Astrocyte (in vitro differentiated cells and primary cell): ENCODE data around the gene CACNA1D. TPM values are rescaled to one million over a fixed set of nuclear protein-coding genes. Genes with fewer than 3 reads are reported as not detected.

Experiments used
- DNase-seq: peaks from one replicate; pipeline ENCODE4 v3.0.0-alpha.2; 2010; ENCODE audit warnings: low read depth
- FAIRE-seq: peaks from 2 replicates; lab custom pipeline; 2011; peaks lifted over from hg19 to GRCh38; lab: Jason Lieb, UNC
- H2AFZ ChIP-seq: 2 replicates; pipeline ENCODE4 v1.6.0; 2012; ENCODE audit warnings: low read depth, low read length, inconsistent platforms
- H3K27ac ChIP-seq: 2 replicates; pipeline ENCODE4 v1.5.1; 2011; ENCODE audit warnings: low read depth, low read length, inconsistent platforms
- H3K27me3 ChIP-seq: 2 replicates; pipeline ENCODE4 v1.6.0; 2011; ENCODE audit warnings: low read length, inconsistent platforms; ENCODE audit not compliant: insufficient read depth
- H3K36me3 ChIP-seq: 2 replicates; pipeline ENCODE4 v1.5.1; 2011; ENCODE audit warnings: low read length, inconsistent platforms; ENCODE audit not compliant: insufficient read depth
- H3K4me1 ChIP-seq: 2 replicates; pipeline ENCODE4 v1.5.1; 2011; ENCODE audit warnings: low read length, inconsistent platforms; ENCODE audit not compliant: insufficient read depth
- H3K4me2 ChIP-seq: 2 replicates; pipeline ENCODE4 v1.6.0; 2012; ENCODE audit warnings: low read length, inconsistent platforms
- H3K4me3 ChIP-seq: 2 replicates; pipeline ENCODE4 v1.5.1; 2011; ENCODE audit warnings: low read depth, mild to moderate bottlenecking, low read length, inconsistent platforms; ENCODE audit not compliant: insufficient read depth
- H3K79me2 ChIP-seq: 2 replicates; pipeline ENCODE4 v1.6.0; 2012; ENCODE audit warnings: mild to moderate bottlenecking, low read length, inconsistent platforms; ENCODE audit not compliant: insufficient read depth
- H3K9ac ChIP-seq: 2 replicates; pipeline ENCODE4 v1.6.0; 2012; ENCODE audit warnings: mild to moderate bottlenecking, low read length, inconsistent platforms
- H3K9me3 ChIP-seq: 2 replicates; pipeline ENCODE4 v1.5.1; 2012; ENCODE audit warnings: low read depth, mild to moderate bottlenecking, low read length, inconsistent platforms; ENCODE audit not compliant: insufficient read depth
- H4K20me1 ChIP-seq: 2 replicates; pipeline ENCODE4 v1.6.0; 2012; ENCODE audit warnings: low read length, inconsistent platforms; ENCODE audit not compliant: insufficient read depth
- H3K27ac Mint-ChIP-seq: one replicate; pipeline ENCODE4 v1.8.0; 2021; ENCODE audit warnings: mild to moderate bottlenecking, mixed read lengths; ENCODE audit not compliant: unreplicated experiment
- H3K27me3 Mint-ChIP-seq: one replicate; pipeline ENCODE4 v1.8.0; 2021; ENCODE audit warnings: low read depth, mixed read lengths; ENCODE audit not compliant: unreplicated experiment
- H3K36me3 Mint-ChIP-seq: one replicate; pipeline ENCODE4 v1.8.0; 2021; ENCODE audit warnings: low read depth, mixed read lengths; ENCODE audit not compliant: unreplicated experiment
- H3K4me1 Mint-ChIP-seq: one replicate; pipeline ENCODE4 v1.8.0; 2021; ENCODE audit warnings: low read depth, mixed read lengths; ENCODE audit not compliant: unreplicated experiment
- H3K4me3 Mint-ChIP-seq: one replicate; pipeline ENCODE4 v1.8.0; 2021; ENCODE audit warnings: mild to moderate bottlenecking, moderate library complexity, mixed read lengths; ENCODE audit not compliant: unreplicated experiment
- H3K9me3 Mint-ChIP-seq: one replicate; pipeline ENCODE4 v1.8.0; 2021; ENCODE audit warnings: mild to moderate bottlenecking, mixed read lengths; ENCODE audit not compliant: unreplicated experiment
- CTCF ChIP-seq: IDR thresholded peaks from 2 replicates; pipeline ENCODE4 v1.5.1; 2011; ENCODE audit warnings: low read depth, mild to moderate bottlenecking, inconsistent platforms, low read length, moderate library complexity; ENCODE audit not compliant: insufficient read depth
- EZH2 ChIP-seq: IDR thresholded peaks from 2 replicates; pipeline ENCODE4 v1.6.1; 2012; ENCODE audit warnings: mild to moderate bottlenecking, low read length, inconsistent platforms; ENCODE audit not compliant: insufficient read depth
- total RNA-seq: library from RNA; stranded (reverse); gene quantifications from 2 replicates; pipeline ENCODE4 v1.2.1, GENCODE V29; 2021

Gene CACNA1D
- total RNA-seq, 1 donor from 2014 or later = 0.41 TPM

DNA sequence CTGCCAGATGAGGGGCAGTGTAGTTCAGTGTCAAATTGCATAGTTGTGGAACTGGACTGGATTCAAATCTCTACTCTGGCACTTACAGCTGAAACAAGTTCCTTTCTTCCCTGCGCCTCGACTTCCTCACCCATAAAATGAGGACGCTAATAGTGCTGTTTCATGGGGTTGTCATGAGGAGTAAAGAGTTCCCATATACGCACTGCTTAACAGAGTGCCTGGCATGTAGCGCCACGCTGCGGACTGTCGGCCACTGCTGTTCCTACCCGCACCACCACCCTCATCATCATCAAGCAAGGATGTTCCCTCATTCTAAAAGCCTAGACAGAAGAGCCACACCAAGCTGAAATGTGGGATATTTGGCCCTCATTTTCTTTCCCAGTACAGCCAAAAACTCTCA, 259.9 kb downstream of the CACNA1D start:
- H3K4me1 ChIP-seq = no peaks in the 10 kb centered on the region
- no peak overlapping the region for H3K4me2 ChIP-seq
- H3K27ac ChIP-seq = no peak overlapping the region
- H3K9me3 ChIP-seq = no peaks in the 10 kb centered on the region
- H3K9ac ChIP-seq = no peak overlapping the region
- no peaks in the 10 kb centered on the region for H3K27me3 ChIP-seq
- H3K27me3 Mint-ChIP-seq = peaks cover 47% of the 10 kb centered on the region
- H3K4me3 ChIP-seq = no peak overlapping the region
- no peaks in the 10 kb centered on the region for H4K20me1 ChIP-seq
- DNase-seq = no peak
- H3K36me3 ChIP-seq = no peaks in the 10 kb centered on the region
- H2AFZ ChIP-seq = no peak overlapping the region
- FAIRE-seq = no peak
- H3K36me3 Mint-ChIP-seq = no peaks in the 10 kb centered on the region
- no peaks in the 10 kb centered on the region for H3K79me2 ChIP-seq
- H3K4me1 Mint-ChIP-seq = no peaks in the 10 kb centered on the region
- H3K4me3 Mint-ChIP-seq = no peak overlapping the region
- H3K9me3 Mint-ChIP-seq = no peaks in the 10 kb centered on the region
- H3K27ac Mint-ChIP-seq = no peak overlapping the region
- no peak for TF ChIP-seq EZH2
- TF ChIP-seq CTCF = no peak

- Histone ChIP-seq H3K27ac (no peak overlapping the region), H3K27me3 (peaks cover 4% of the 10 kb centered on the region), H3K4me3 (no peak overlapping the region), H2AFZ (no peak overlapping the region), H3K9me3 (no peaks in the 10 kb centered on the region), H3K4me1 (no peaks in the 10 kb centered on the region), H3K36me3 (no peaks in the 10 kb centered on the region), H3K9ac (no peak overlapping the region), H3K79me2 (no peaks in the 10 kb centered on the region), H4K20me1 (no peaks in the 10 kb centered on the region), H3K4me2 (no peak overlapping the region)
- H3K4me1 Mint-ChIP-seq = no peaks in the 10 kb centered on the region
- TF ChIP-seq CTCF = no peak
- no peak for TF ChIP-seq EZH2
- H3K9me3 Mint-ChIP-seq = no peaks in the 10 kb centered on the region
- DNase-seq = no peak
- no peak for FAIRE-seq
- no peak overlapping the region for H3K4me3 Mint-ChIP-seq
- no peak overlapping the region for H3K27ac Mint-ChIP-seq
- no peaks in the 10 kb centered on the region for H3K36me3 Mint-ChIP-seq
- peaks cover 47% of the 10 kb centered on the region for H3K27me3 Mint-ChIP-seq
These were observed 264.4 kb downstream of the CACNA1D start for GRCh38 chr3:53758846-53759245.

- Mint-ChIP-seq H3K9me3 (no peaks in the 10 kb centered on the region), H3K36me3 (no peaks in the 10 kb centered on the region), H3K27me3 (peaks cover 35% of the 10 kb centered on the region), H3K4me1 (no peaks in the 10 kb centered on the region), H3K4me3 (no peak overlapping the region), H3K27ac (no peak overlapping the region)
- Histone ChIP-seq H3K9ac (no peak overlapping the region), H3K27ac (no peak overlapping the region), H3K27me3 (peaks cover 4% of the 10 kb centered on the region), H4K20me1 (no peaks in the 10 kb centered on the region), H3K4me2 (no peak overlapping the region), H3K9me3 (no peaks in the 10 kb centered on the region), H2AFZ (no peak overlapping the region), H3K36me3 (no peaks in the 10 kb centered on the region), H3K4me3 (no peak overlapping the region), H3K4me1 (no peaks in the 10 kb centered on the region), H3K79me2 (no peaks in the 10 kb centered on the region)
- DNase-seq = no peak
- no peak for FAIRE-seq
- no peak for TF ChIP-seq EZH2
- TF ChIP-seq CTCF = no peak
These were observed 268.9 kb downstream of the CACNA1D start for GRCh38 chr3:53763353-53763752.
